Uterus (tissue), 2 donors: ENCODE data around the gene TPRKB.

ENCODE experiments used
- POLR2A ChIP-seq, 2 donors: fragments of 450-650 bp; IDR thresholded peaks; one replicate each; pipeline ENCODE4 v1.6.1; 2016; ENCODE audit warnings: antibody characterized with exemption in 2 of 2, mild to moderate bottlenecking in 1 of 2, moderate library complexity in 1 of 2
- TF ChIP-seq, protein P1 (sequence below), 4 experiments: fragments of 200-600 bp in 2 of 4; fragments of 450-650 bp in 2 of 4; sonication (generic) in 2 of 4; IDR thresholded peaks; one replicate each; pipeline ENCODE4 v1.5.1; 2016 to 2019; ENCODE audit warnings: antibody characterized with exemption in 4 of 4, mild to moderate bottlenecking in 2 of 4, moderate library complexity in 1 of 4

DNA sequence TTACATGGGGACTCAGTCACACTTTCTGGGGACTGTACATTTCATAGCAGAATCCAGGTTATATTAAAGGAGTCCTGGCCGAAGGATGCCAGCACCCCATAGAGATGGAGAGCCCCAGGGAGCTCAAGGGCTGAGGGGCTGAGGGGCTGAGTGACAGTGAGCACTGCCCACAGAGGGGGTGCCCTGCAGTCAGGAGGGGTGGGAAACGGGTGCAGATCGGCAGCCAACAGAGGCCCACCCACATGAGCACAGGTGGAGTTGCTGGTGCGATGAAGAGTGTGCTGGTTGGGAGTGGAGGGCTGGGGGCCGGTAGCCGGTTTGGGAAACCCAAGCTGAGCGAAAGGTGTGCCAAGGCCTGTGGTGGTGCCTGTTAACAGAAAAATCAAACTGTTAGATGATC, 32.1 kb downstream of the TPRKB start:
- TF ChIP-seq, protein P1, sequence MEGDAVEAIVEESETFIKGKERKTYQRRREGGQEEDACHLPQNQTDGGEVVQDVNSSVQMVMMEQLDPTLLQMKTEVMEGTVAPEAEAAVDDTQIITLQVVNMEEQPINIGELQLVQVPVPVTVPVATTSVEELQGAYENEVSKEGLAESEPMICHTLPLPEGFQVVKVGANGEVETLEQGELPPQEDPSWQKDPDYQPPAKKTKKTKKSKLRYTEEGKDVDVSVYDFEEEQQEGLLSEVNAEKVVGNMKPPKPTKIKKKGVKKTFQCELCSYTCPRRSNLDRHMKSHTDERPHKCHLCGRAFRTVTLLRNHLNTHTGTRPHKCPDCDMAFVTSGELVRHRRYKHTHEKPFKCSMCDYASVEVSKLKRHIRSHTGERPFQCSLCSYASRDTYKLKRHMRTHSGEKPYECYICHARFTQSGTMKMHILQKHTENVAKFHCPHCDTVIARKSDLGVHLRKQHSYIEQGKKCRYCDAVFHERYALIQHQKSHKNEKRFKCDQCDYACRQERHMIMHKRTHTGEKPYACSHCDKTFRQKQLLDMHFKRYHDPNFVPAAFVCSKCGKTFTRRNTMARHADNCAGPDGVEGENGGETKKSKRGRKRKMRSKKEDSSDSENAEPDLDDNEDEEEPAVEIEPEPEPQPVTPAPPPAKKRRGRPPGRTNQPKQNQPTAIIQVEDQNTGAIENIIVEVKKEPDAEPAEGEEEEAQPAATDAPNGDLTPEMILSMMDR (IDR thresholded peaks at IDR 0.05), result no peak
- no peak for TF ChIP-seq POLR2A (IDR thresholded peaks at IDR 0.05)
